Keratinocyte (primary cell): ENCODE measurements around the gene MICAL2. TPM values are rescaled to one million over a fixed set of nuclear protein-coding genes. Genes with fewer than 3 reads are reported as not detected.

Experiments used
- DNase-seq: peaks from one replicate; pipeline ENCODE4 v3.0.0-alpha.2; 2011; ENCODE audit warnings: low read depth, missing footprints, low spot score
- FAIRE-seq: peaks from 2 replicates; lab custom pipeline; 2011; peaks lifted over from hg19 to GRCh38; lab: Jason Lieb, UNC
- H2AFZ ChIP-seq: 2 replicates; pipeline ENCODE4 v1.6.0; 2012; ENCODE audit warnings: low read length, control low read depth, inconsistent platforms; ENCODE audit not compliant: control insufficient read depth
- H3K27ac ChIP-seq: 2 replicates; pipeline ENCODE4 v1.5.1; 2011; ENCODE audit warnings: low read length; ENCODE audit not compliant: control insufficient read depth, insufficient read depth
- H3K27me3 ChIP-seq: 3 replicates; pipeline ENCODE4 v1.6.0; 2011; ENCODE audit warnings: low read length; ENCODE audit not compliant: control insufficient read depth, insufficient read depth; ENCODE audit errors: extremely low read depth
- H3K36me3 ChIP-seq, 2 experiments: 2 replicates in 1 of 2; 3 replicates in 1 of 2; pipeline ENCODE4 v1.5.1; 2011; ENCODE audit warnings: low read length in 2 of 2, mild to moderate bottlenecking in 1 of 2; ENCODE audit not compliant: control insufficient read depth in 2 of 2, insufficient read depth in 2 of 2; ENCODE audit errors: extremely low read depth in 1 of 2
- H3K4me1 ChIP-seq: 3 replicates; pipeline ENCODE4 v1.5.1; 2011; ENCODE audit warnings: low read length; ENCODE audit not compliant: control insufficient read depth, insufficient read depth; ENCODE audit errors: extremely low read depth
- H3K4me2 ChIP-seq: 3 replicates; pipeline ENCODE4 v1.6.0; 2011; ENCODE audit warnings: low read depth, low read length; ENCODE audit not compliant: control insufficient read depth, insufficient read depth; ENCODE audit errors: extremely low read depth
- H3K4me3 ChIP-seq, 3 experiments: fragments of 200-600 bp in 1 of 3; sonication (generic) in 1 of 3; 2 replicates in 2 of 3; 3 replicates in 1 of 3; pipeline ENCODE4 v1.5.1; 2011 to 2016; ENCODE audit warnings: low read length in 3 of 3, mild to moderate bottlenecking in 3 of 3, control low read depth in 2 of 3, inconsistent platforms in 1 of 3, low read depth in 1 of 3, mixed read lengths in 1 of 3, mixed run types in 1 of 3, moderate library complexity in 1 of 3; ENCODE audit not compliant: control insufficient read depth in 2 of 3, insufficient read depth in 2 of 3; ENCODE audit errors: extremely low read depth in 1 of 3
- H3K79me2 ChIP-seq: 2 replicates; pipeline ENCODE4 v1.6.0; 2012; ENCODE audit warnings: low read length; ENCODE audit not compliant: control insufficient read depth, insufficient read depth
- H3K9ac ChIP-seq: 3 replicates; pipeline ENCODE4 v1.6.0; 2011; ENCODE audit warnings: low read length; ENCODE audit not compliant: control insufficient read depth, insufficient read depth; ENCODE audit errors: extremely low read depth
- H3K9me1 ChIP-seq: 3 replicates; pipeline ENCODE4 v1.6.0; 2011; ENCODE audit warnings: low read length; ENCODE audit not compliant: control insufficient read depth, insufficient read depth; ENCODE audit errors: extremely low read depth
- H3K9me3 ChIP-seq: 2 replicates; pipeline ENCODE4 v1.5.1; 2012; ENCODE audit warnings: low read depth, low read length; ENCODE audit not compliant: control insufficient read depth
- H4K20me1 ChIP-seq: 3 replicates; pipeline ENCODE4 v1.6.0; 2011; ENCODE audit warnings: low read length; ENCODE audit not compliant: control insufficient read depth, insufficient read depth; ENCODE audit errors: extremely low read depth
- CTCF ChIP-seq, 3 experiments: IDR thresholded peaks in 1 of 3; conservative IDR thresholded peaks in 1 of 3; optimal IDR thresholded peaks in 1 of 3; 2 replicates in 2 of 3; 3 replicates in 1 of 3; pipeline versions ENCODE3 to v1.5.1; 2011; ENCODE audit warnings: low read length in 3 of 3, mild to moderate bottlenecking in 3 of 3, moderate library complexity in 2 of 3, control low read depth in 1 of 3, inconsistent platforms in 1 of 3; ENCODE audit not compliant: insufficient read depth in 2 of 3; ENCODE audit errors: extremely low read depth in 1 of 3
- EZH2 ChIP-seq: IDR thresholded peaks from one replicate; pipeline ENCODE4 v1.6.1; 2012; ENCODE audit warnings: inconsistent platforms, mild to moderate bottlenecking, low read length, moderate library complexity
- dilution Hi-C: fragments of 300-500 bp; cut with MboI; formaldehyde crosslinking; loops from one replicate; pipeline ENCODE4 v1.7.0; 2020; ENCODE audit warnings: low sequenced_read_pairs; ENCODE audit not compliant: extremely low pct_ligation_motif_present
- polyA plus RNA-seq, 5 experiments: library from polyadenylated mRNA; depleted of rRNA in 3 of 5; stranded (reverse) in 3 of 5; stranded (forward) in 1 of 5; unstranded in 1 of 5; fragments of >200 nt; gene quantifications; 1 replicate in 1 of 5; 2 replicates in 3 of 5; 3 replicates in 1 of 5; pipeline versions ENCODE4 v1.2.1 to v1.2.3, GENCODE V29; 2011 to 2012; ENCODE audit warnings: missing spikeins in 2 of 5, low read depth in 1 of 5, low replicate concordance in 1 of 5

Gene MICAL2
- polyA plus RNA-seq, 1 donor (not counting 4 experiments of a cell fraction or from before 2014, with no cell fraction given), result 83.9 TPM

- TF ChIP-seq CTCF (optimal IDR thresholded peaks at IDR 0.05 in 1 of 3, IDR thresholded peaks at IDR 0.05 in 1 of 3, conservative IDR thresholded peaks at IDR 0.05 in 1 of 3; ENCODE audit: extremely low read depth in 1 of 3, insufficient read depth in 2 of 3, low read length in 3 of 3), result no peak
- no peak for TF ChIP-seq EZH2
- H3K79me2 ChIP-seq, result peaks cover 66% of the 10 kb centered on the region
- H2AFZ ChIP-seq, result no peak overlapping the region
- dilution Hi-C loops, result no loop called here
- H3K36me3 ChIP-seq, result peaks cover 12 to 57% of the 10 kb centered on the region in 2 experiments
- no peaks in the 10 kb centered on the region for H3K27me3 ChIP-seq
- FAIRE-seq (no peak), DNase-seq (no peak)
- peak overlapping the region; percentile 96 for H3K27ac ChIP-seq
- H3K4me2 ChIP-seq, result no peak overlapping the region
- peaks cover 68% of the 10 kb centered on the region for H3K4me1 ChIP-seq
- no peaks in the 10 kb centered on the region for H3K9me3 ChIP-seq
- no peak overlapping the region for H3K9ac ChIP-seq
- no peak overlapping the region for H3K4me3 ChIP-seq
- no peaks in the 10 kb centered on the region for H4K20me1 ChIP-seq
- H3K9me1 ChIP-seq, result no peaks in the 10 kb centered on the region
Observed at GRCh38 chr11:12186701-12187100, 76.3 kb downstream of the MICAL2 start.

- Histone ChIP-seq H3K9me3 (no peaks in the 10 kb centered on the region), H3K4me1 (peaks cover 61% of the 10 kb centered on the region), H3K36me3 (peaks cover 16 to 58% of the 10 kb centered on the region in 2 experiments), H3K79me2 (peaks cover 71% of the 10 kb centered on the region), H4K20me1 (no peaks in the 10 kb centered on the region), H3K9ac (no peak overlapping the region), H3K27me3 (no peaks in the 10 kb centered on the region), H3K27ac (peak overlapping the region; percentile 96), H2AFZ (no peak overlapping the region), H3K4me3 (no peak overlapping the region), H3K9me1 (no peaks in the 10 kb centered on the region), H3K4me2 (no peak overlapping the region)
- FAIRE-seq (no peak), DNase-seq (no peak)
- TF ChIP-seq EZH2 (no peak), CTCF (optimal IDR thresholded peaks at IDR 0.05 in 1 of 3, IDR thresholded peaks at IDR 0.05 in 1 of 3, conservative IDR thresholded peaks at IDR 0.05 in 1 of 3; ENCODE audit: extremely low read depth in 1 of 3, insufficient read depth in 2 of 3, low read length in 3 of 3) (no peak)
- dilution Hi-C loops, result no loop called here
Observed at GRCh38 chr11:12187399-12187798, 77.0 kb downstream of the MICAL2 start.
